Measurements from ENCODE around the gene SEMA4A.

DNA sequence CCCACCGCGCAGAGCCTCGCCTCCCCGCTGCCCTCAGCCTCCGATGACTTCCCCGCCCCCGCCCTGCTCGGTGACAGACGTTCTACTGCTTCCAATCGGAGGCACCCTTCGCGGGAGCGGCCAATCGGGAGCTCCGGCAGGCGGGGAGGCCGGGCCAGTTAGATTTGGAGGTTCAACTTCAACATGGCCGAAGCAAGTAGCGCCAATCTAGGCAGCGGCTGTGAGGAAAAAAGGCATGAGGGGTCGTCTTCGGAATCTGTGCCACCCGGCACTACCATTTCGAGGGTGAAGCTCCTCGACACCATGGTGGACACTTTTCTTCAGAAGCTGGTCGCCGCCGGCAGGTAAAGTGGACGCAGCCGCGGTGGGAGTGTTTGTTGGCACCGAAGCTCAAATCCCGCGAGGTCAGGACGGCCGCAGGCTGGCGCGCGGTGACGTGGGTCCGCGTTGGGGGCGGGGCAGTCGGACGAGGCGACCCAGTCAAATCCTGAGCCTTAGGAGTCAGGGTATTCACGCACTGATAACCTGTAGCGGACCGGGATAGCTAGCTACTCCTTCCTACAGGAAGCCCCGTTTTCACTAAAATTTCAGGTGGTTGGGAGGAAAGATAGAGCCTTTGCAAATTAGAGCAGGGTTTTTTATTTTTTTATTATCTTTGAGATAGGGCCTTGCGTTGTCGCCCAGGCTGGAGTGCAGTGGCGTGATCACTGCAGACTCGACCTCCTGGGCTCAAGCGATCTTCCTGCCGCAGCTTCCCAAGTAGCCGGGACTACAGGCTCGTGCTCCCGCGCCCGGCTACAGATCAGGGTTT lies 59.7 kb downstream of the SEMA4A start, which contains the start of gene PMF1:
- TF ChIP-seq POLR2A (IDR thresholded peaks at IDR 0.05; ENCODE audit: low read depth): no peak
- TF ChIP-seq CTCF (IDR thresholded peaks at IDR 0.05): no peak
- peak; percentile 76 to 87 for TF ChIP-seq POLR2AphosphoS5 (IDR thresholded peaks at IDR 0.05)
- no peak for TF ChIP-seq EP300 (IDR thresholded peaks at IDR 0.05)
